Gastrocnemius medialis (tissue), 4 donors: ENCODE measurements around the gene ZBTB7C.

Experiments used
- CTCF ChIP-seq, 5 experiments: fragments of 450-650 bp in 3 of 5; fragments of 200-600 bp in 2 of 5; sonication (generic) in 2 of 5; IDR thresholded peaks in 4 of 5; conservative IDR thresholded peaks in 1 of 5; 1 replicate in 4 of 5; 2 replicates in 1 of 5; pipeline ENCODE4 v1.5.1; 2016 to 2019; ENCODE audit warnings: antibody characterized with exemption in 5 of 5, mild to moderate bottlenecking in 3 of 5, moderate library complexity in 3 of 5
- POLR2A ChIP-seq, 2 donors: fragments of 450-650 bp; IDR thresholded peaks; one replicate each; pipeline ENCODE4 v1.6.1; 2017; ENCODE audit warnings: antibody characterized with exemption in 2 of 2, mild to moderate bottlenecking in 2 of 2, moderate library complexity in 2 of 2

GRCh38 chr18:48399303-48400075 is 9.7 kb downstream of the ZBTB7C start:
- no peak for TF ChIP-seq CTCF (IDR thresholded peaks at IDR 0.05 in 4 of 5, conservative IDR thresholded peaks at IDR 0.05 in 1 of 5)
- TF ChIP-seq POLR2A (IDR thresholded peaks at IDR 0.05) = no peak
